Measurements from ENCODE around the gene NEK4. TPM values are rescaled to one million over a fixed set of nuclear protein-coding genes. Genes with fewer than 3 reads are reported as not detected.
"Not testable (repeated sequence)": the region's sequence is repeated elsewhere in the genome, so short reads cannot be mapped to it uniquely, and the experiment has no call there.

Gene NEK4
- total RNA-seq, 2 experiments from 2014 or later = 29.4 to 29.7 TPM

- Mint-ChIP-seq H3K4me3 (no peak overlapping the region), H3K9me3 (no peaks in the 10 kb centered on the region), H3K4me1 (peaks cover 56% of the 10 kb centered on the region), H3K27me3 (no peaks in the 10 kb centered on the region), H3K36me3 (peaks cover 68% of the 10 kb centered on the region), H3K27ac (peak overlapping the region; percentile 65)
- no peak for DNase-seq
Observed at GRCh38 chr3:52693071-52693470, 77.7 kb downstream of the NEK4 start.

GRCh38 chr3:52690560-52690959 lies 80.2 kb downstream of the NEK4 start:
- Mint-ChIP-seq H3K4me1 (peaks cover 63% of the 10 kb centered on the region), H3K36me3 (peaks cover 81% of the 10 kb centered on the region), H3K4me3 (peak overlapping the region; percentile 24), H3K27me3 (no peaks in the 10 kb centered on the region), H3K27ac (peak overlapping the region; percentile 61), H3K9me3 (no peaks in the 10 kb centered on the region)
- no peak for DNase-seq

- no peaks in the 10 kb centered on the region for H3K9me3 Mint-ChIP-seq
- H3K36me3 Mint-ChIP-seq = peaks cover 76% of the 10 kb centered on the region
- no peak for DNase-seq
- peaks cover 58% of the 10 kb centered on the region for H3K4me1 Mint-ChIP-seq
- H3K27me3 Mint-ChIP-seq = no peaks in the 10 kb centered on the region
- H3K4me3 Mint-ChIP-seq = peak overlapping the region; percentile 93
- H3K27ac Mint-ChIP-seq = peak overlapping the region; percentile 93
Observed at GRCh38 chr3:52689151-52689550, 81.6 kb downstream of the NEK4 start.

GRCh38 chr3:52688266-52688665 lies 82.5 kb downstream of the NEK4 start:
- peak overlapping the region; percentile 93 for H3K4me3 Mint-ChIP-seq
- DNase-seq = no peak
- no peaks in the 10 kb centered on the region for H3K27me3 Mint-ChIP-seq
- H3K36me3 Mint-ChIP-seq = peaks cover 68% of the 10 kb centered on the region
- H3K27ac Mint-ChIP-seq = peak overlapping the region; percentile 93
- no peaks in the 10 kb centered on the region for H3K9me3 Mint-ChIP-seq
- H3K4me1 Mint-ChIP-seq = peaks cover 63% of the 10 kb centered on the region

GRCh38 chr3:52685709-52686691 lies 84.7 kb downstream of the NEK4 start, which contains the start of the genes GNL3 and PBRM1:
GNL3 (plus strand) TSS chr3:52686032; CDS start chr3:52686093, 61 bp downstream.
PBRM1 (minus strand) TSS chr3:52685913.
- Mint-ChIP-seq H3K27me3 (no peaks in the 10 kb centered on the region), H3K4me3 (peak within 1 kb of the TSS; percentile 94), H3K36me3 (peaks cover 63% of the 10 kb centered on the region), H3K27ac (peak within 1 kb of the TSS; percentile 95), H3K4me1 (peaks cover 69% of the 10 kb centered on the region), H3K9me3 (no peaks in the 10 kb centered on the region)
- DNase-seq = peak; percentile 96

- H3K4me1 Mint-ChIP-seq = peaks cover 66% of the 10 kb centered on the region
- H3K9me3 Mint-ChIP-seq = no peaks in the 10 kb centered on the region
- no peaks in the 10 kb centered on the region for H3K27me3 Mint-ChIP-seq
- H3K27ac Mint-ChIP-seq = peak overlapping the region; percentile 95
- peak; percentile 91 for DNase-seq
- peaks cover 58% of the 10 kb centered on the region for H3K36me3 Mint-ChIP-seq
- H3K4me3 Mint-ChIP-seq = peak overlapping the region; percentile 94
Observed at GRCh38 chr3:52685285-52685708, 85.4 kb downstream of the NEK4 start.

GRCh38 chr3:52684184-52684583 lies 86.6 kb downstream of the NEK4 start:
- peaks cover 62% of the 10 kb centered on the region for H3K4me1 Mint-ChIP-seq
- H3K9me3 Mint-ChIP-seq = no peaks in the 10 kb centered on the region
- DNase-seq = no peak
- peak overlapping the region; percentile 95 for H3K27ac Mint-ChIP-seq
- no peaks in the 10 kb centered on the region for H3K27me3 Mint-ChIP-seq
- peak overlapping the region; percentile 94 for H3K4me3 Mint-ChIP-seq
- H3K36me3 Mint-ChIP-seq = peaks cover 48% of the 10 kb centered on the region

GRCh38 chr3:52683611-52684010 lies 87.1 kb downstream of the NEK4 start:
- no peak for DNase-seq
- Mint-ChIP-seq H3K4me1 (peaks cover 58% of the 10 kb centered on the region), H3K9me3 (no peaks in the 10 kb centered on the region), H3K4me3 (peak overlapping the region; percentile 47), H3K27ac (peak overlapping the region; percentile 39), H3K36me3 (peaks cover 44% of the 10 kb centered on the region), H3K27me3 (no peaks in the 10 kb centered on the region)

GRCh38 chr3:52682016-52682415 lies 88.7 kb downstream of the NEK4 start:
- peaks cover 36% of the 10 kb centered on the region for H3K36me3 Mint-ChIP-seq
- DNase-seq = peak; percentile 18
- no peaks in the 10 kb centered on the region for H3K9me3 Mint-ChIP-seq
- peaks cover 42% of the 10 kb centered on the region for H3K4me1 Mint-ChIP-seq
- peak overlapping the region; percentile 11 for H3K27ac Mint-ChIP-seq
- no peak overlapping the region for H3K4me3 Mint-ChIP-seq
- no peaks in the 10 kb centered on the region for H3K27me3 Mint-ChIP-seq

GRCh38 chr3:52681596-52681995 lies 89.1 kb downstream of the NEK4 start:
- Mint-ChIP-seq H3K4me3 (no peak overlapping the region), H3K9me3 (no peaks in the 10 kb centered on the region), H3K36me3 (peaks cover 35% of the 10 kb centered on the region), H3K27ac (peak overlapping the region; percentile 11), H3K27me3 (no peaks in the 10 kb centered on the region), H3K4me1 (peaks cover 41% of the 10 kb centered on the region)
- no peak for DNase-seq

- no peak for DNase-seq
- peak overlapping the region; percentile 44 for H3K27ac Mint-ChIP-seq
- no peaks in the 10 kb centered on the region for H3K27me3 Mint-ChIP-seq
- H3K4me1 Mint-ChIP-seq = peaks cover 41% of the 10 kb centered on the region
- H3K9me3 Mint-ChIP-seq = no peaks in the 10 kb centered on the region
- H3K4me3 Mint-ChIP-seq = no peak overlapping the region
- peaks cover 30% of the 10 kb centered on the region for H3K36me3 Mint-ChIP-seq
Observed at GRCh38 chr3:52679811-52680210, 90.9 kb downstream of the NEK4 start.

GRCh38 chr3:52679199-52679538 lies 91.6 kb downstream of the NEK4 start:
- H3K9me3 Mint-ChIP-seq = no peaks in the 10 kb centered on the region
- peak overlapping the region; percentile 28 for H3K27ac Mint-ChIP-seq
- H3K4me1 Mint-ChIP-seq = peaks cover 36% of the 10 kb centered on the region
- no peaks in the 10 kb centered on the region for H3K27me3 Mint-ChIP-seq
- no peak for DNase-seq
- H3K36me3 Mint-ChIP-seq = peaks cover 24% of the 10 kb centered on the region
- no peak overlapping the region for H3K4me3 Mint-ChIP-seq

GRCh38 chr3:52678265-52679198 lies 92.2 kb downstream of the NEK4 start:
- H3K4me1 Mint-ChIP-seq = peaks cover 29% of the 10 kb centered on the region
- DNase-seq = no peak
- peaks cover 23% of the 10 kb centered on the region for H3K36me3 Mint-ChIP-seq
- H3K4me3 Mint-ChIP-seq = no peak overlapping the region
- no peaks in the 10 kb centered on the region for H3K27me3 Mint-ChIP-seq
- H3K27ac Mint-ChIP-seq = peak overlapping the region; percentile 28
- H3K9me3 Mint-ChIP-seq = no peaks in the 10 kb centered on the region

- H3K4me3 Mint-ChIP-seq, DNase-seq, H3K9me3 Mint-ChIP-seq, H3K27me3 Mint-ChIP-seq, H3K27ac Mint-ChIP-seq: not testable (repeated sequence)
- Mint-ChIP-seq H3K4me1 (peaks cover 22% of the 10 kb centered on the region), H3K36me3 (peaks cover 27% of the 10 kb centered on the region)
Observed at GRCh38 chr3:52676201-52676600, 94.5 kb downstream of the NEK4 start.

GRCh38 chr3:52671676-52672075 lies 99.1 kb downstream of the NEK4 start:
- H3K4me3 Mint-ChIP-seq = no peak overlapping the region
- H3K36me3 Mint-ChIP-seq = peaks cover 29% of the 10 kb centered on the region
- peak overlapping the region; percentile 91 for H3K27ac Mint-ChIP-seq
- no peak for DNase-seq
- no peaks in the 10 kb centered on the region for H3K9me3 Mint-ChIP-seq
- H3K4me1 Mint-ChIP-seq = peaks cover 26% of the 10 kb centered on the region
- no peaks in the 10 kb centered on the region for H3K27me3 Mint-ChIP-seq

All from activated naive CD8-positive, alpha-beta T cell treated with anti-CD3 and anti-CD28 coated beads for 36 hours (primary cell).